GM21528 (cell line): Measurements from ENCODE around the gene PREX1.
"Not testable (repeated sequence)": the region's sequence is repeated elsewhere in the genome, so short reads cannot be mapped to it uniquely, and the experiment has no call there.

ENCODE experiments used
- ATAC-seq: cut with Tn5 transposase; IDR thresholded peaks from one replicate; pipeline ENCODE4 v1.9.1; 2021; ENCODE audit warnings: mild to moderate bottlenecking, moderate library complexity; ENCODE audit not compliant: unreplicated experiment, low FRiP score

PREX1 gene

GRCh38 chr20:48761023-48761785, 66.6 kb downstream of the PREX1 start:
- no peak for ATAC-seq

GRCh38 chr20:48760403-48760983, 67.3 kb downstream of the PREX1 start:
- no peak for ATAC-seq

- no peak for ATAC-seq
Observed at GRCh38 chr20:48759631-48760245, 68.1 kb downstream of the PREX1 start.

- ATAC-seq = no peak
Observed at GRCh38 chr20:48758206-48758820, 69.5 kb downstream of the PREX1 start.

- not testable (repeated sequence) for ATAC-seq
Observed at GRCh38 chr20:48756774-48757173, 71.0 kb downstream of the PREX1 start.

GRCh38 chr20:48754292-48754691, 73.5 kb downstream of the PREX1 start:
- ATAC-seq = no peak

GRCh38 chr20:48752963-48753362, 74.8 kb downstream of the PREX1 start:
- ATAC-seq = no peak

- ATAC-seq = no peak
Observed at GRCh38 chr20:48751871-48752270, 75.9 kb downstream of the PREX1 start.

- ATAC-seq = no peak
Observed at GRCh38 chr20:48750941-48751635, 76.7 kb downstream of the PREX1 start.

GRCh38 chr20:48750376-48750775, 77.4 kb downstream of the PREX1 start:
- no peak for ATAC-seq

GRCh38 chr20:48749437-48749836, 78.4 kb downstream of the PREX1 start:
- ATAC-seq = no peak

- no peak for ATAC-seq
Observed at GRCh38 chr20:48748556-48748955, 79.2 kb downstream of the PREX1 start.

- no peak for ATAC-seq
Observed at GRCh38 chr20:48747840-48748414, 79.9 kb downstream of the PREX1 start.

- ATAC-seq = no peak
Observed at GRCh38 chr20:48745330-48745729, 82.5 kb downstream of the PREX1 start.

GRCh38 chr20:48744515-48744914, 83.3 kb downstream of the PREX1 start:
- ATAC-seq = no peak

- ATAC-seq = no peak
Observed at GRCh38 chr20:48743807-48744206, 84.0 kb downstream of the PREX1 start.

- ATAC-seq = no peak
Observed at GRCh38 chr20:48742912-48743680, 84.7 kb downstream of the PREX1 start.

GRCh38 chr20:48742233-48742632, 85.6 kb downstream of the PREX1 start:
- ATAC-seq = no peak

- ATAC-seq = no peak
Observed at GRCh38 chr20:48741669-48742068, 86.1 kb downstream of the PREX1 start.

GRCh38 chr20:48740712-48741111, 87.1 kb downstream of the PREX1 start:
- no peak for ATAC-seq
